Glomerular visceral epithelial cell (primary cell): ENCODE data around the gene ITPR2.
"Not testable (repeated sequence)": the region's sequence is repeated elsewhere in the genome, so short reads cannot be mapped to it uniquely, and the experiment has no call there.

ENCODE experiments used
- DNase-seq: peaks from one replicate; pipeline ENCODE4 v3.0.0-alpha.2; 2016; ENCODE audit errors: extremely low spot score

Gene ITPR2

GRCh38 chr12:26451763-26452162, 381.2 kb downstream of the ITPR2 start:
- DNase-seq: no peak

GRCh38 chr12:26445909-26446308, 387.1 kb downstream of the ITPR2 start:
- DNase-seq: no peak

GRCh38 chr12:26443309-26443708, 389.7 kb downstream of the ITPR2 start:
- no peak for DNase-seq

- no peak for DNase-seq
Measured at GRCh38 chr12:26441434-26441833, 391.6 kb downstream of the ITPR2 start.

- no peak for DNase-seq
Measured at GRCh38 chr12:26435069-26435404, 398.0 kb downstream of the ITPR2 start.

- peak; percentile 70 for DNase-seq
Measured at GRCh38 chr12:26434299-26435068, 398.5 kb downstream of the ITPR2 start.

GRCh38 chr12:26433701-26434100, 399.3 kb downstream of the ITPR2 start:
- DNase-seq: not testable (repeated sequence)

- no peak for DNase-seq
Measured at GRCh38 chr12:26431211-26431610, 401.8 kb downstream of the ITPR2 start.

GRCh38 chr12:26430596-26430995, 402.4 kb downstream of the ITPR2 start:
- not testable (repeated sequence) for DNase-seq

- DNase-seq: no peak
Measured at GRCh38 chr12:26429070-26429691, 403.8 kb downstream of the ITPR2 start.

GRCh38 chr12:26428420-26428819, 404.6 kb downstream of the ITPR2 start:
- no peak for DNase-seq

- no peak for DNase-seq
Measured at GRCh38 chr12:26426652-26427051, 406.3 kb downstream of the ITPR2 start.

- DNase-seq: no peak
Measured at GRCh38 chr12:26425587-26426260, 407.3 kb downstream of the ITPR2 start.

- DNase-seq: no peak
Measured at GRCh38 chr12:26422839-26423398, 410.1 kb downstream of the ITPR2 start.

GRCh38 chr12:26416550-26416949, 416.4 kb downstream of the ITPR2 start:
- DNase-seq: no peak

- no peak for DNase-seq
Measured at GRCh38 chr12:26410689-26411088, 422.3 kb downstream of the ITPR2 start.

- no peak for DNase-seq
Measured at GRCh38 chr12:26406813-26407212, 426.2 kb downstream of the ITPR2 start.

GRCh38 chr12:26406391-26406790, 426.6 kb downstream of the ITPR2 start:
- DNase-seq: no peak

GRCh38 chr12:26403601-26404000, 429.4 kb downstream of the ITPR2 start:
- DNase-seq: no peak

GRCh38 chr12:26402648-26403047, 430.3 kb downstream of the ITPR2 start:
- peak; percentile 35 for DNase-seq

- no peak for DNase-seq
Measured at GRCh38 chr12:26401874-26402273, 431.1 kb downstream of the ITPR2 start.

GRCh38 chr12:26400627-26401026, 432.4 kb downstream of the ITPR2 start:
- no peak for DNase-seq

- DNase-seq: no peak
Measured at GRCh38 chr12:26399381-26399780, 433.6 kb downstream of the ITPR2 start.
